H1 (cell line): ENCODE data around the gene FMNL1. TPM values are rescaled to one million over a fixed set of nuclear protein-coding genes. Genes with fewer than 3 reads are reported as not detected.

Experiments used
- polyA plus RNA-seq, 7 experiments: library from polyadenylated mRNA; depleted of rRNA in 3 of 7; stranded (reverse) in 5 of 7; unstranded in 2 of 7; fragments of >200 nt in 5 of 7; fragments of 200-250 nt in 2 of 7; gene quantifications; 1 replicate in 5 of 7; 2 replicates in 1 of 7; 4 replicates in 1 of 7; pipeline versions ENCODE4 v1.2.1 to v1.2.3, GENCODE V29; 2011 to 2013; ENCODE audit warnings: missing spikeins in 2 of 7, mixed read lengths in 2 of 7
- total RNA-seq: library from RNA; stranded (reverse); fragmentation: NEBNext Ultra II Directional; extraction: Animal tissue kit (Norgen Biotek cat#: 25700); gene quantifications from 2 replicates; pipeline ENCODE4 v1.2.1, GENCODE V29; 2021
- TF ChIP-seq, protein P1 (sequence below): fragments of 300-600 bp; sonication (generic); IDR thresholded peaks from 2 replicates; pipeline ENCODE4 v1.7.1; 2012; ENCODE audit warnings: low read length, moderate library complexity, mild to moderate bottlenecking, inconsistent platforms; ENCODE audit not compliant: insufficient replicate concordance

The FMNL1 gene
- total and polyA plus RNA-seq, 2 of the 8 experiments (the other 6 are each of a cell fraction or from before 2014, with no cell fraction given) = 2.5 to 8.6 TPM

DNA sequence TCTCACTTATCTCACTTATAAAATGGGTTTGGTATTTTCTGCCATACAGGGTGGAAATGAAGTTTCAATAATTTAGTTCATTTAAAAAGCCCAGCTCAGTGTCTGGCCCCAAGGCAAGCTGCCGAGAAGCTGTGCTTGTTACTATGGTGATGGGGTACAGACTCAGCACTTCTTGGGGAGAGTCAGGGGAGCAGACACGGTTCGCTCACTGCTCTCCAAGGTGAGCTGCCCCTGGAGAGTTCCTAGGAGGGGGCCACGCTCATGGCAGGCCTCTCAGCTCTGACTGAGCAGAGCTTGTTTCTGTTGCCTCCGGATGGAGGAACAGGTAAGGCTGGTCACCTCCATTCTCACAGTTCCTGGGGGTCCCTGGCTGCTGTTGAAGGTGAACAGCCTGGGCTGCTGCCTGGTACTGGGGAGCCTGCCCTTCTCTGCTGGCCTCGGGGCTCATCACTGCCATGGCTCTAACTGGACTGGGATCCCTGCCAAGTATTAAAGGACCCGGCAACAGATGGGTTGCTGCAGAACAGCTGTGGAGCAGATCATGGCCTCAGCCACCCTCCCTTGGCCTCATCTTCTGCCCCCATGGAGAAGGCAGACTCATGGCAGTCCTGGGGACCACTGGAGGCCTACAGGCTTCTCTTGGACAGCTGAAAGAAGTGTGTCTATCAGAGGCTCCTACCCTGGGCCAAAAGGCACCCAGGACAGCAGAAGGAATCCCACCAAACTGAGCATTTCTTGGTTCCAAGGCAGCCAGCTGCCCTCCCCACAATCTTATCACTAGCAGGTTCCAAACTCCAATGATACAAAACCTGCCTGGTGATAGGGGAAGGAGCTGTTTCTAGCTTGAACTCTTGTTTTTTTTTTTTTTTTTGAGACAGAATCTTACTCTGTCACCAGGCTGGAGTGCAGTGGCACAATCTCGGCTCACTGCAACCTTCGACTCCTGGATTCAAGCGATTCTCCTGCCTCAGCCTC is 66.1 kb downstream of the FMNL1 start (continued):
- TF ChIP-seq, protein P1, sequence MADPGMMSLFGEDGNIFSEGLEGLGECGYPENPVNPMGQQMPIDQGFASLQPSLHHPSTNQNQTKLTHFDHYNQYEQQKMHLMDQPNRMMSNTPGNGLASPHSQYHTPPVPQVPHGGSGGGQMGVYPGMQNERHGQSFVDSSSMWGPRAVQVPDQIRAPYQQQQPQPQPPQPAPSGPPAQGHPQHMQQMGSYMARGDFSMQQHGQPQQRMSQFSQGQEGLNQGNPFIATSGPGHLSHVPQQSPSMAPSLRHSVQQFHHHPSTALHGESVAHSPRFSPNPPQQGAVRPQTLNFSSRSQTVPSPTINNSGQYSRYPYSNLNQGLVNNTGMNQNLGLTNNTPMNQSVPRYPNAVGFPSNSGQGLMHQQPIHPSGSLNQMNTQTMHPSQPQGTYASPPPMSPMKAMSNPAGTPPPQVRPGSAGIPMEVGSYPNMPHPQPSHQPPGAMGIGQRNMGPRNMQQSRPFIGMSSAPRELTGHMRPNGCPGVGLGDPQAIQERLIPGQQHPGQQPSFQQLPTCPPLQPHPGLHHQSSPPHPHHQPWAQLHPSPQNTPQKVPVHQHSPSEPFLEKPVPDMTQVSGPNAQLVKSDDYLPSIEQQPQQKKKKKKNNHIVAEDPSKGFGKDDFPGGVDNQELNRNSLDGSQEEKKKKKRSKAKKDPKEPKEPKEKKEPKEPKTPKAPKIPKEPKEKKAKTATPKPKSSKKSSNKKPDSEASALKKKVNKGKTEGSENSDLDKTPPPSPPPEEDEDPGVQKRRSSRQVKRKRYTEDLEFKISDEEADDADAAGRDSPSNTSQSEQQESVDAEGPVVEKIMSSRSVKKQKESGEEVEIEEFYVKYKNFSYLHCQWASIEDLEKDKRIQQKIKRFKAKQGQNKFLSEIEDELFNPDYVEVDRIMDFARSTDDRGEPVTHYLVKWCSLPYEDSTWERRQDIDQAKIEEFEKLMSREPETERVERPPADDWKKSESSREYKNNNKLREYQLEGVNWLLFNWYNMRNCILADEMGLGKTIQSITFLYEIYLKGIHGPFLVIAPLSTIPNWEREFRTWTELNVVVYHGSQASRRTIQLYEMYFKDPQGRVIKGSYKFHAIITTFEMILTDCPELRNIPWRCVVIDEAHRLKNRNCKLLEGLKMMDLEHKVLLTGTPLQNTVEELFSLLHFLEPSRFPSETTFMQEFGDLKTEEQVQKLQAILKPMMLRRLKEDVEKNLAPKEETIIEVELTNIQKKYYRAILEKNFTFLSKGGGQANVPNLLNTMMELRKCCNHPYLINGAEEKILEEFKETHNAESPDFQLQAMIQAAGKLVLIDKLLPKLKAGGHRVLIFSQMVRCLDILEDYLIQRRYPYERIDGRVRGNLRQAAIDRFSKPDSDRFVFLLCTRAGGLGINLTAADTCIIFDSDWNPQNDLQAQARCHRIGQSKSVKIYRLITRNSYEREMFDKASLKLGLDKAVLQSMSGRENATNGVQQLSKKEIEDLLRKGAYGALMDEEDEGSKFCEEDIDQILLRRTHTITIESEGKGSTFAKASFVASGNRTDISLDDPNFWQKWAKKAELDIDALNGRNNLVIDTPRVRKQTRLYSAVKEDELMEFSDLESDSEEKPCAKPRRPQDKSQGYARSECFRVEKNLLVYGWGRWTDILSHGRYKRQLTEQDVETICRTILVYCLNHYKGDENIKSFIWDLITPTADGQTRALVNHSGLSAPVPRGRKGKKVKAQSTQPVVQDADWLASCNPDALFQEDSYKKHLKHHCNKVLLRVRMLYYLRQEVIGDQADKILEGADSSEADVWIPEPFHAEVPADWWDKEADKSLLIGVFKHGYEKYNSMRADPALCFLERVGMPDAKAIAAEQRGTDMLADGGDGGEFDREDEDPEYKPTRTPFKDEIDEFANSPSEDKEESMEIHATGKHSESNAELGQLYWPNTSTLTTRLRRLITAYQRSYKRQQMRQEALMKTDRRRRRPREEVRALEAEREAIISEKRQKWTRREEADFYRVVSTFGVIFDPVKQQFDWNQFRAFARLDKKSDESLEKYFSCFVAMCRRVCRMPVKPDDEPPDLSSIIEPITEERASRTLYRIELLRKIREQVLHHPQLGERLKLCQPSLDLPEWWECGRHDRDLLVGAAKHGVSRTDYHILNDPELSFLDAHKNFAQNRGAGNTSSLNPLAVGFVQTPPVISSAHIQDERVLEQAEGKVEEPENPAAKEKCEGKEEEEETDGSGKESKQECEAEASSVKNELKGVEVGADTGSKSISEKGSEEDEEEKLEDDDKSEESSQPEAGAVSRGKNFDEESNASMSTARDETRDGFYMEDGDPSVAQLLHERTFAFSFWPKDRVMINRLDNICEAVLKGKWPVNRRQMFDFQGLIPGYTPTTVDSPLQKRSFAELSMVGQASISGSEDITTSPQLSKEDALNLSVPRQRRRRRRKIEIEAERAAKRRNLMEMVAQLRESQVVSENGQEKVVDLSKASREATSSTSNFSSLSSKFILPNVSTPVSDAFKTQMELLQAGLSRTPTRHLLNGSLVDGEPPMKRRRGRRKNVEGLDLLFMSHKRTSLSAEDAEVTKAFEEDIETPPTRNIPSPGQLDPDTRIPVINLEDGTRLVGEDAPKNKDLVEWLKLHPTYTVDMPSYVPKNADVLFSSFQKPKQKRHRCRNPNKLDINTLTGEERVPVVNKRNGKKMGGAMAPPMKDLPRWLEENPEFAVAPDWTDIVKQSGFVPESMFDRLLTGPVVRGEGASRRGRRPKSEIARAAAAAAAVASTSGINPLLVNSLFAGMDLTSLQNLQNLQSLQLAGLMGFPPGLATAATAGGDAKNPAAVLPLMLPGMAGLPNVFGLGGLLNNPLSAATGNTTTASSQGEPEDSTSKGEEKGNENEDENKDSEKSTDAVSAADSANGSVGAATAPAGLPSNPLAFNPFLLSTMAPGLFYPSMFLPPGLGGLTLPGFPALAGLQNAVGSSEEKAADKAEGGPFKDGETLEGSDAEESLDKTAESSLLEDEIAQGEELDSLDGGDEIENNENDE = no peak
